ENCODE measurements around the gene CTBP1.

Gene CTBP1

GRCh38 chr4:1210971-1211370, 38.0 kb downstream of the CTBP1 start:
- DNase-seq (ENCODE audit: low read depth in 2 of 2): no peak

- DNase-seq (ENCODE audit: low read depth in 2 of 2): no peak
These were observed 38.6 kb downstream of the CTBP1 start for GRCh38 chr4:1210241-1210841.

GRCh38 chr4:1209821-1210220, 39.1 kb downstream of the CTBP1 start:
- DNase-seq (ENCODE audit: low read depth in 2 of 2): no peak

- DNase-seq (ENCODE audit: low read depth in 2 of 2): no peak
These were observed 39.8 kb downstream of the CTBP1 start for GRCh38 chr4:1208970-1209704.

- no peak for DNase-seq (ENCODE audit: low read depth in 2 of 2)
These were observed 40.5 kb downstream of the CTBP1 start for GRCh38 chr4:1208266-1208961.

- DNase-seq (ENCODE audit: low read depth in 2 of 2): no peak
These were observed 41.2 kb downstream of the CTBP1 start for GRCh38 chr4:1207603-1208265.

GRCh38 chr4:1207157-1207470, 41.8 kb downstream of the CTBP1 start:
- no peak for DNase-seq (ENCODE audit: low read depth in 2 of 2)

GRCh38 chr4:1206299-1207156, 42.4 kb downstream of the CTBP1 start:
- DNase-seq (ENCODE audit: low read depth in 2 of 2): no peak

GRCh38 chr4:1205586-1206298, 43.2 kb downstream of the CTBP1 start:
- no peak for DNase-seq (ENCODE audit: low read depth in 2 of 2)

GRCh38 chr4:1204828-1205585, 43.9 kb downstream of the CTBP1 start:
- DNase-seq (ENCODE audit: low read depth in 2 of 2): no peak

- DNase-seq (ENCODE audit: low read depth in 2 of 2): no peak
These were observed 44.6 kb downstream of the CTBP1 start for GRCh38 chr4:1204286-1204827.

- no peak for DNase-seq (ENCODE audit: low read depth in 2 of 2)
These were observed 45.8 kb downstream of the CTBP1 start for GRCh38 chr4:1203026-1203616.

- DNase-seq (ENCODE audit: low read depth in 2 of 2): no peak
These were observed 46.4 kb downstream of the CTBP1 start for GRCh38 chr4:1202526-1203011.

GRCh38 chr4:1201851-1202525, 46.9 kb downstream of the CTBP1 start:
- DNase-seq (ENCODE audit: low read depth in 2 of 2): peak; percentile 54 to 58

GRCh38 chr4:1200425-1201035, 48.4 kb downstream of the CTBP1 start:
- no peak for DNase-seq (ENCODE audit: low read depth in 2 of 2)

GRCh38 chr4:1199556-1200331, 49.2 kb downstream of the CTBP1 start:
- no peak for DNase-seq (ENCODE audit: low read depth in 2 of 2)

- no peak for DNase-seq (ENCODE audit: low read depth in 2 of 2)
These were observed 50.7 kb downstream of the CTBP1 start for GRCh38 chr4:1198098-1198844.

Data from activated CD4-positive, alpha-beta T cell treated with anti-CD3 and anti-CD28 coated beads for 24 hours (primary cell).